GM12878 (cell line): ENCODE measurements around the gene TBL1XR1. TPM values are rescaled to one million over a fixed set of nuclear protein-coding genes. Genes with fewer than 3 reads are reported as not detected.

Experiments
- ATAC-seq: fragments of 200-7000 bp; cut with Tn5 transposase; 3 replicates; pipeline ENCODE4 v1.9.1; 2020; ENCODE audit warnings: mild to moderate bottlenecking, moderate library complexity
- BruUV-seq: library from RNA; stranded (reverse); fragments of 400-500 nt; replicated peaks from 2 replicates; lab custom pipeline; 2021; lab: Mats Ljungman, UMichigan
- CTCF ChIA-PET: fragments of 300-600 bp; sonication (Branson Sonifier 250); formaldehyde crosslinking; extraction: SDS; loops from one replicate; lab custom pipeline; 2021; ENCODE audit warnings: inconsistent platforms; lab: Yijun Ruan, JAX
- POLR2A ChIA-PET: fragments of 350-600 bp; formaldehyde crosslinking; extraction: SDS; loops from one replicate; lab custom pipeline; 2021; ENCODE audit warnings: inconsistent platforms; lab: Charles Lee
- RAD21 ChIA-PET: fragments of 300-600 bp; sonication (Branson Sonifier 250); formaldehyde crosslinking; loops from one replicate; lab custom pipeline; 2023; ENCODE audit warnings: antibody characterized with exemption; ENCODE audit not compliant: unreplicated experiment; lab: Charles Lee
- SMC1A ChIA-PET: fragments of 300-600 bp; sonication (Branson Sonifier 250); formaldehyde crosslinking; loops from one replicate; lab custom pipeline; 2023; ENCODE audit not compliant: unreplicated experiment, uncharacterized antibody; lab: Charles Lee
- DNase-seq: peaks from one replicate; pipeline ENCODE4 v3.0.0-alpha.2; 2011; ENCODE audit warnings: low read depth, low spot score
- FAIRE-seq: peaks from 3 replicates; lab custom pipeline; 2011; peaks lifted over from hg19 to GRCh38; lab: Jason Lieb, UNC
- H2AFZ ChIP-seq: 2 replicates; pipeline ENCODE4 v1.6.0; 2011; ENCODE audit warnings: low read depth, low read length, control low read depth; ENCODE audit not compliant: control insufficient read depth
- H3K27ac ChIP-seq: 2 replicates; pipeline ENCODE4 v1.5.1; 2011; ENCODE audit warnings: control low read depth; ENCODE audit not compliant: control insufficient read depth, insufficient read depth
- H3K27me3 ChIP-seq, 2 experiments: replicated peaks in 1 of 2; 2 replicates each; pipeline versions ENCODE4 v1.6.0 to v1.6.1; 2011; ENCODE audit warnings: low read length in 1 of 2; ENCODE audit not compliant: control insufficient read depth in 2 of 2, insufficient read depth in 2 of 2
- H3K36me3 ChIP-seq, 2 experiments: 2 replicates each; pipeline ENCODE4 v1.5.1; 2011; ENCODE audit warnings: low read length in 1 of 2; ENCODE audit not compliant: control insufficient read depth in 2 of 2, insufficient read depth in 2 of 2
- H3K4me1 ChIP-seq: 2 replicates; pipeline ENCODE4 v1.6.1; 2011; ENCODE audit warnings: mild to moderate bottlenecking, low read length, moderate library complexity, mixed read lengths; ENCODE audit not compliant: control insufficient read depth, insufficient read depth
- H3K4me2 ChIP-seq: 2 replicates; pipeline ENCODE4 v1.6.0; 2011; ENCODE audit warnings: control low read depth; ENCODE audit not compliant: control insufficient read depth, insufficient read depth
- H3K4me3 ChIP-seq: fragments of 200-600 bp; sonication (generic); 2 replicates; pipeline ENCODE4 v1.5.1; 2016
- H3K79me2 ChIP-seq: 2 replicates; pipeline ENCODE4 v1.6.0; 2011; ENCODE audit warnings: low read length; ENCODE audit not compliant: control insufficient read depth, insufficient read depth
- H3K9ac ChIP-seq: 2 replicates; pipeline ENCODE4 v1.8.0; 2011; ENCODE audit warnings: low read length, control low read depth, mixed read lengths; ENCODE audit not compliant: control insufficient read depth, insufficient read depth
- H3K9me3 ChIP-seq: replicated peaks from 3 replicates; pipeline ENCODE4 v1.5.1; 2011; ENCODE audit warnings: mild to moderate bottlenecking, low read length; ENCODE audit not compliant: control insufficient read depth, insufficient read depth
- H4K20me1 ChIP-seq: 2 replicates; pipeline ENCODE4 v1.6.0; 2011; ENCODE audit not compliant: control insufficient read depth, insufficient read depth
- E4F1 ChIP-seq: fragments of 450-650 bp; IDR thresholded peaks from 2 replicates; pipeline ENCODE4 v1.6.1; 2018; ENCODE audit warnings: borderline replicate concordance, mild to moderate bottlenecking; ENCODE audit not compliant: partially characterized antibody
- PAX8 ChIP-seq: fragments of 450-650 bp; IDR thresholded peaks from 2 replicates; pipeline ENCODE4 v1.6.1; 2017; ENCODE audit warnings: mild to moderate bottlenecking, moderate library complexity
- POLR2AphosphoS5 ChIP-seq: IDR thresholded peaks from 2 replicates; pipeline ENCODE4 v1.6.1; 2011; ENCODE audit warnings: mild to moderate bottlenecking, low read length, inconsistent platforms
- RB1 ChIP-seq: fragments of 450-650 bp; formaldehyde crosslinking; IDR thresholded peaks from 2 replicates; pipeline ENCODE4 v1.6.1; 2017; ENCODE audit warnings: mild to moderate bottlenecking, borderline replicate concordance
- RFX5 ChIP-seq: IDR thresholded peaks from 2 replicates; pipeline ENCODE4 v1.6.1; 2011; ENCODE audit warnings: low read depth, low read length, improper control_type of control experiment
- ZBED1 ChIP-seq: IDR thresholded peaks from 2 replicates; pipeline ENCODE4 v1.6.1; 2016; ENCODE audit warnings: borderline replicate concordance
- ZBTB4 ChIP-seq: fragments of 450-650 bp; formaldehyde crosslinking; IDR thresholded peaks from 2 replicates; pipeline ENCODE4 v1.4.0; 2022; ENCODE audit warnings: mild to moderate bottlenecking, moderate library complexity
- WGBS: methylation state at CpG from one replicate; pipeline ENCODE4 v1.1.6; 2016; ENCODE audit warnings: low lambda C conversion rate; ENCODE audit not compliant: insufficient replicate concordance, insufficient coverage; ENCODE audit errors: missing lambda C conversion rate; 5-methylcytosine and 5-hydroxymethylcytosine counted together
- in situ Hi-C: fragments of 300-500 bp; cut with MboI; formaldehyde crosslinking; loops from 9 replicates; pipeline ENCODE4 v1.14.3; 2018; ENCODE audit warnings: mixed read lengths
- intact Hi-C: fragments of 100-400 bp; cut with micrococcal nuclease; formaldehyde crosslinking; loops from one replicate; pipeline ENCODE4 v1.14.2; 2022; ENCODE audit not compliant: unreplicated experiment
- polyA plus RNA-seq, 11 experiments: library from polyadenylated mRNA; depleted of rRNA in 4 of 11; unstranded in 6 of 11; stranded (reverse) in 5 of 11; fragments of >200 nt; fragmentation: Nextera tagmentation in 4 of 11; fragmentation: Illumina TruSeq in 1 of 11; extraction: Ambion mirVana in 4 of 11; extraction: Trizol in 1 of 11; gene quantifications; 1 replicate in 1 of 11; 2 replicates in 10 of 11; pipeline versions ENCODE4 v1.2.1 to v1.2.3, GENCODE V29; 2011 to 2016; ENCODE audit warnings: inconsistent platforms in 2 of 11, missing spikeins in 2 of 11, low read depth in 1 of 11
- total RNA-seq, 4 experiments: library from RNA; depleted of rRNA in 3 of 4; stranded (reverse); fragments of >200 nt in 3 of 4; fragmentation: Illumina TruSeq in 1 of 4; extraction: Trizol in 1 of 4; gene quantifications; 2 replicates each; pipeline versions ENCODE4 v1.2.1 to v1.2.3, GENCODE V29; 2013 to 2021

The TBL1XR1 gene
- total and polyA plus RNA-seq, 10 of the 15 experiments (the other 5 are each of a cell fraction or from before 2014, with no cell fraction given), result 13.0 to 115 (median 60.4) TPM

- H3K27me3 ChIP-seq, result no peaks in the 10 kb centered on the region
- TF ChIP-seq RFX5 (no peak), E4F1 (no peak), ZBED1 (no peak), RB1 (no peak), POLR2AphosphoS5 (no peak), ZBTB4 (CRISPR knock-in tag) (no peak), PAX8 (no peak)
- H2AFZ ChIP-seq, result no peak overlapping the region
- H4K20me1 ChIP-seq, result no peaks in the 10 kb centered on the region
- BruUV-seq, result no TSS peak
- no peaks in the 10 kb centered on the region for H3K4me1 ChIP-seq
- SMC1A ChIA-PET, result interaction anchor here (0.9 to 1.0 kb wide), 2 partner anchors 80 to 292 kb away, joined by 3 read pairs; no protein-coding TSS in a partner anchor
- FAIRE-seq, result no peak
- H3K9ac ChIP-seq, result no peak overlapping the region
- intact Hi-C loops, result no loop called here
- DNase-seq, result no peak
- RAD21 ChIA-PET, result no interaction called here
- no peak overlapping the region for H3K4me2 ChIP-seq
- POLR2A ChIA-PET, result no interaction called here
- 96% methylated on average over 3 of the region's 3 CpGs for WGBS
- in situ Hi-C loops, result no loop called here
- CTCF ChIA-PET, result interaction anchor here (1.5 kb wide), 1 partner anchor 129 kb away, joined by 3 read pairs; no protein-coding TSS in a partner anchor
- H3K27ac ChIP-seq, result no peak overlapping the region
- H3K9me3 ChIP-seq, result no peaks in the 10 kb centered on the region
- H3K79me2 ChIP-seq, result peaks cover 17% of the 10 kb centered on the region
- no peak overlapping the region for H3K4me3 ChIP-seq
- no peak for ATAC-seq
- no peaks in the 10 kb centered on the region for H3K36me3 ChIP-seq
These were observed 131.8 kb downstream of the TBL1XR1 start for GRCh38 chr3:177065285-177066033.
